ENCODE data around the gene SLC26A4. TPM values are rescaled to one million over a fixed set of nuclear protein-coding genes. Genes with fewer than 3 reads are reported as not detected.

Gene SLC26A4
- total RNA-seq, 2 donors from 2014 or later = 1.0 to 3.4 TPM

GRCh38 chr7:107754642-107755041 is 94.0 kb downstream of the SLC26A4 start:
- no peaks in the 10 kb centered on the region for H3K9me3 ChIP-seq
- H3K27ac ChIP-seq = no peak overlapping the region
- peaks cover 0 to 17% of the 10 kb centered on the region in 2 donors for H3K36me3 ChIP-seq
- no peaks in the 10 kb centered on the region for H3K27me3 ChIP-seq (replicated peaks; ENCODE audit: insufficient read depth)
- 99% methylated on average over 2 of the region's 2 CpGs for WGBS
- DNase-seq (ENCODE audit: low spot score) = no peak
- intact Hi-C loops (cut with DNase I) = no loop called here
- H3K4me3 ChIP-seq = no peak overlapping the region
- H3K4me1 ChIP-seq (replicated peaks) = no peaks in the 10 kb centered on the region
- TF ChIP-seq POLR2A (IDR thresholded peaks at IDR 0.05) = no peak
- TF ChIP-seq POLR2AphosphoS5 (IDR thresholded peaks at IDR 0.05) = no peak
- no peak for TF ChIP-seq CTCF (IDR thresholded peaks at IDR 0.05)

GRCh38 chr7:107758667-107759066 is 98.0 kb downstream of the SLC26A4 start:
- intact Hi-C loops (cut with DNase I) = no loop called here
- Histone ChIP-seq H3K36me3 (peaks cover 0 to 17% of the 10 kb centered on the region in 2 donors), H3K4me3 (no peak overlapping the region), H3K27me3 (replicated peaks; ENCODE audit: insufficient read depth) (no peaks in the 10 kb centered on the region), H3K9me3 (no peaks in the 10 kb centered on the region), H3K4me1 (replicated peaks) (no peaks in the 10 kb centered on the region), H3K27ac (no peak overlapping the region)
- no peak for DNase-seq (ENCODE audit: low spot score)
- no peak for TF ChIP-seq POLR2A (IDR thresholded peaks at IDR 0.05)
- WGBS = 100% methylated on average over 1 of the region's 1 CpG

GRCh38 chr7:107767391-107767790 is 106.8 kb downstream of the SLC26A4 start:
- no peaks in the 10 kb centered on the region for H3K36me3 ChIP-seq
- TF ChIP-seq CTCF (IDR thresholded peaks at IDR 0.05) (no peak), POLR2A (IDR thresholded peaks at IDR 0.05) (no peak), POLR2AphosphoS5 (IDR thresholded peaks at IDR 0.05) (no peak)
- no peaks in the 10 kb centered on the region for H3K27me3 ChIP-seq (replicated peaks; ENCODE audit: insufficient read depth)
- WGBS = 96% methylated on average over 2 of the region's 2 CpGs
- H3K27ac ChIP-seq = no peak overlapping the region
- intact Hi-C loops (cut with DNase I) = no loop called here
- no peaks in the 10 kb centered on the region for H3K9me3 ChIP-seq
- no peaks in the 10 kb centered on the region for H3K4me1 ChIP-seq (replicated peaks)
- DNase-seq (ENCODE audit: low spot score) = no peak
- H3K4me3 ChIP-seq = no peak overlapping the region

Small RNA genes lying within 50 kb of the gene (small RNA-seq; reads per million reads assigned to genes)
- 0 reads per million in 2 donors for gene BANF1P5

Other genes starting within 250 kb of the SLC26A4 start
- not detected for gene GPR22, start 190.8 kb upstream of the SLC26A4 start, total RNA-seq
- gene COG5, start 96.9 kb upstream of the SLC26A4 start, total RNA-seq = 10 to 100 TPM; 35.1 to 86.4 TPM
- gene DUS4L, start 96.9 kb upstream of the SLC26A4 start, total RNA-seq = 10 to 100 TPM in 1 of 2 donors, 1 to 10 TPM in 1; 9.7 to 15.3 TPM
- 10 to 100 TPM; 95.4 to 99.9 TPM for gene BCAP29, start 80.6 kb upstream of the SLC26A4 start, total RNA-seq
- gene CBLL1, start 83.3 kb downstream of the SLC26A4 start, total RNA-seq = 10 to 100 TPM; 35.3 to 49.2 TPM
- gene SLC26A3, start 142.4 kb downstream of the SLC26A4 start, total RNA-seq = 1 to 10 TPM in 1 of 2 donors, under 1 TPM in 1; 0.91 to 3.3 TPM
- gene DLD, start 230.4 kb downstream of the SLC26A4 start, total RNA-seq = 10 to 100 TPM; 77.4 to 84.1 TPM